Stimulated activated naive CD4-positive, alpha-beta T cell treated with Interleukin-2 at 50 U/mL for 16 hours (primary cell): ENCODE data around the gene WDR37.

Experiments used
- DNase-seq: peaks from one replicate; lab custom pipeline; 2025; lab: John Stamatoyannopoulos, UW

Gene WDR37

DNA sequence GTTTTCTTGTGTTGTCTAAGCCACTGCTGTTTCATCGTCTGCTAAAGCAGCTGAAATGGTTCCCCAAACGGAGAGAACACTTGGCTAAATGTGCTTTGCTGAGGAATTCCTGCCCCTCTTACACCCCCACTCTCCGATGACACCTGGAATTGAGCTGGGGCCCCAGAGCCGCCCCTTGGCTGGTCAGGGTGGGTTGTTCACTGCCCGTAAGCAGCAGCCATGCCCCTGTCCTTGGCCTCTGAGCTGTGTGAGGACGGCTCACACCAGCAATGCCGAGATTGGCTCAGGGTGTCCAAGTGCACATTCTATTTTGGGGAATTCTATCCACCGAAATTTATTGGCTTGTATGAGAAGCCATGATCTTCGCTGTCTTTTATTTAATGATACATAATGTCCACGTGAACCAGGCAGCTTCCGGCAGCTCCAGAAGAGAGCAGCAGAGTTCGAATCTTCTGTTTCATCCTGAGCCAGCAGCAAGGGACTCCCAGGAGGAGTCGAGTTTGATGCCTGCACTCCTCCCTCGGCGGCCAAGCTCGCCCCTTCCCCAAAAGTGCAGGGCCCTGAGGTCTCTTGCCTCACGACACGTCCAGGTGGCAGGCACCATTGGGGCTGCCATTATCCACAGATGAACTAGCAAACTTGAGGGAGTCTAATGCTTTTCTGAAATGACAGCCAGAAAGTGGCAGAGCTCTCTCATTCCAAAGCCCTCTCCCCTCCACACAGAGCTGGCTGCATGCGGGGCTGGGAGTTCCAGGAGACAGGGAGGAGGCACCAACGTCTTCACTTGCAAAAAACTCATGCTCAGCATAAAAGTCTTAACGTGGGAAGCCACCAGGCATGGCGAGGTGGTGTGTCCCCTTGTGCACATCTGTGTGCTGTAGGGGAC lies 114.0 kb downstream of the WDR37 start:
- DNase-seq, result no peak

DNA sequence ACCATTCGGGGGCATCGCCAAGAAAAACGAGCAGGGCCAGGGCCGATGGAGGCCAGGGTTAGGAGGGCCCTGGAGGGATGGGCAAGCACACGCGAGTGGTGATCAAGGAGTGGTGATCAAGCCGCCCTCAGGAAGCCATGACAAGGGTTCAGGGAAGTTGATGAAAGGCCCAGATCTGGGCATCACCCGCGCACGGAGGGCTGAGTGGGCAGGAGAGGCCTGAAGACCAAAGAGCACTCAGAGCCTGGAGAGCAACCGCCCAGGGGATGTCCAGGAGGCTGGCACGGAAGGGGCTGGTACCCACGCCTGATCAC lies 114.6 kb downstream of the WDR37 start:
- DNase-seq, result no peak

DNA sequence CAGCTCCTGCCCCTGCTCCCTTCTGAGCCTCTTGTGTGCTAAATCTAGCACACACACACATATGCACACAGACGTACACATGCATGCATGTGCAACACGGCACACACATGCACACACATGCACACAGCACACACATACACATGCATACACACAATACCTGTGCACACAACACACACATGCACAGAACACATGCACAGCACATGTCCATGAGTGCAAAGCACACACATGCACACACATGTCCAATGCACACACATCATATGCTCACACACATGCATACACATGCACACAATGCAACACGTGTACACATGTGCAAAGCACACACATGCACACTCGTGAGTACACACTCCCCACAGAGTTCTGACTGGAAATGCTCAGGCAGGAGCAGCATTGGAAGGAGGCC lies 115.0 kb downstream of the WDR37 start:
- no peak for DNase-seq

DNA sequence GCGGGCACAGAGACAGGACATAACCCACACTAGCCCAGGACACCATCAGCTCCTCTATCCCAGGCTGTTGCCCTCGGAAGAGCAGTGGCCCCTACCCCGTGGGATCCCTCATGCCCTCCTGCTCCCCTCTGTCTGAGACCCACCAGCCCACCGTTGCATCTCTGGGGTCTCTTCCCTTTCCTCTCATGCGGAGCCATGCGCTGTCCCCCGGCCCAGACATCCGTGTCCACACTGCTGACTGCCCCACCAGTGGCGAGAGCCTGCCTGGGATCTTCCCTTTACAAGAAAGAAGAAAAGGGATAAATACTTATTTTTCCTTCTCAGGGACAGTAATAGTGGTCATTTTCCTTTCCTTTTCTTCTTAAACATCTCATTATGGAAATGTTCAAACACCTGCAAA lies 115.4 kb downstream of the WDR37 start:
- no peak for DNase-seq

DNA sequence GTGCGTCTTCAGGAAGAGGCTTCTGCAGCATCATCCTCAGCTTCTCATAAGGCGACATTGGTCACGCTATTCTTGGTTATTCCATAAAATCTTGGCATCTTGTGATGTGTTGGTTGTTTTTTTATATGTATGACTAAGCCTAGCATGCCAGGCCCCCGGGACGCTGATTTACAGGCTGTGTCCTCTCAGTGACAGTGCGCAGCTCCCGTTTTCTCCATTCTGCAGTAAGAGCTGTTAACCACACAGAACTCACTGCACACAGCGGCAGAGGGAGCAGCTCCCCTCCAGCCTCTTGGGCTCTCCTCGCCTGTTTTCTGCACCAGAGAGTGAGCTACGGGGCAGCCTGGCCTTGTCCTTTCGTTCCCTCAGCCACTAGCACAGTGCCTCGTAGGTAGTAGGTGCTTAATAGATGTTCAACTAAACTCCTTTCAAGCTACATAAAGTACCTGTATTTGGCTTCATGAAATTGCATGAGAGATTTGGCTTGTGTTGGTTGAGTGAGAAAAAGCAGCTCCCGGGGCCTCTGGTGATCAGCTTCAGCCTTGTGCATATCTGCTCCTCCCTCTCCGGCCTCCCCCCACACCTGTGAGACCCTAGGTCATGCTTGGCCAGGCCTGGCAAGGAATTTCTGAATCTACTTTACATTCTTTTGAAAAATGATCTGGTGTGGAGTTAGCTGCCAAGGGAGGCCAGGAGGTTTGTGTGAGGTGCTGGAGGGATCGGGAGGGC lies 116.2 kb downstream of the WDR37 start:
- no peak for DNase-seq

DNA sequence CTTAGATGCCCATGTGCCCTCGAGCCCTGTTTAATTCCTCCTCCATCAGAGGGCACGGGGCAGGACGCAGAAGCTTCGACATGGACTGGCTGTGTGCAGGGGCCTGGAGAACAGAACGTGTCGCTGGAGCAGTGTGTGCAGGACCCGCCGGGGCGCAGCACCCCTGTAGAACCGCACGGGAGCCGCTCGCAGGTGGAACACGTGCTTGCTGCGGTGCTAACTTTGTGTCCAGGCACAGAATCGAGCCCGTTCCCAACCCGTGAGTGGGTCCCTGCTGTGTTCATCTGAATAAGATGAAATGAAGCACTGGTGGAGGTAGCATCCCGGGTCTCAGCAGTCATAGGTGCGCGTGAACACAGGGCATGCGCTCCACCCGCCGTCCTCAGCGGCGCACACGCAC lies 116.9 kb downstream of the WDR37 start:
- no peak for DNase-seq

DNA sequence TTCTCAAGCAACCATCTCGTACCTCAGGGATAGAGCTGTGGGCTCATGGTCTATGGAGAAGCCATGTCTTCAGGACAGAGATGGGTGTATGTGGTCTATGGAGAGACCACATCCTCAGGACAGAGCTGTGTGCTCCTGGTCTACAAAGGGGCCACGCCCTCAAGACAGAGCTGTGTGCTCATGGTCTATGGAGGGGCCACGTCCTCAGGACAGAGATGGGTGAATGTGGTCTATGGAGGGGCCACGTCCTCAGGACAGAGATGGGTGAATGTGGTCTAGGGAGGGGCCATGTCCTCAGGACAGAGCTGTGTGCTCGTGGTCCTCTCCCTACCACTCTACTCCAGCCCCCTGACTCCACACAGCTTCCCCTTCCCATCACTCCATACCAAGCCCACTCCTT lies 117.8 kb downstream of the WDR37 start:
- no peak for DNase-seq

DNA sequence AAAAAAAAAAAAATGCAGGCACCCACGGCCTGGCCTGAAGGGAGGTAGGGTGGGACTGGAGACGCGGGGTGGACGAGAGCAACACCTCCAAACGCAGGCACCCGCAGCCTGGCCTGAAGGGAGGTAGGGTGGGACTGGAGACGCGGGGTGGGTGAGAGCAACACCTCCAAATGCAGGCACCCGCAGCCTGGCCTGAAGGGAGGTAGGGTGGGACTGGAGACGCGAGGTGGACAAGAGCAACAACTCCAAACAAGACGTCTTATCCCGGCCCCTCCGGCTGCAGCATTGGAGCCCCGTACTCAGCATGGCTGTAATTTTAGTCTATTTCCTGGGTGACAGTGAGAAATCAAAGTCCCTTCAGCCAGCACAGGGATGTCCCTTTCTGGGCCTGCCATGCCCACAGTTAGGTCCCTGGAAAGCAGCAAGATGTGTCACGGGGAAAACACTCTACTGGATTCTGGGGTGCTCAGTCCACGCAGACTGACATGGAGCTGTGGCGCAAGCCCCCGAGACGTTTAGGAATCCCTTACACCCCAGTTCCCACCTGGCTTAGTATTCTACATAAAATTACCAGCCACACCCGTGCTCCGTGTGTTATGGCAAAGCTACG lies 119.9 kb downstream of the WDR37 start:
- DNase-seq, result no peak

DNA sequence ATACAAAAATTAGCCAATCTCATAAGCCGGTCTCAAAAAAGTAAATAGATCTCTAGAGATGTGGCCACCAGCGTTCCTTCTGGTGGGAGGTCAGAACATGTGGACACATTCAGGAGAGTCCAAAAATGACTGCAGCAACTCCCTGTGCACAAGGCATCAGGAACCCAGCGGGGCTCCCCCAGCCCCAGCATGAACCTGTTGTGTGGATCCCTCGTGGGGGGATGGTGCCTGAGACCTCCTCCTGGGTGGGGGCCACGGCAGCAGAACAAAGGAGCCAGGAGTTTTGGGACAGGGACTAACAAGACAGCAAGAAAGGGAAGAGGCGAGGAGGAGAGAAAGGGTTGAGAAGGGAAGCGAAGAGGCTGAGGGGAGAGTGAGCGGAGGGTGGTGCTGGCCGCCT lies 121.8 kb downstream of the WDR37 start:
- DNase-seq, result no peak

DNA sequence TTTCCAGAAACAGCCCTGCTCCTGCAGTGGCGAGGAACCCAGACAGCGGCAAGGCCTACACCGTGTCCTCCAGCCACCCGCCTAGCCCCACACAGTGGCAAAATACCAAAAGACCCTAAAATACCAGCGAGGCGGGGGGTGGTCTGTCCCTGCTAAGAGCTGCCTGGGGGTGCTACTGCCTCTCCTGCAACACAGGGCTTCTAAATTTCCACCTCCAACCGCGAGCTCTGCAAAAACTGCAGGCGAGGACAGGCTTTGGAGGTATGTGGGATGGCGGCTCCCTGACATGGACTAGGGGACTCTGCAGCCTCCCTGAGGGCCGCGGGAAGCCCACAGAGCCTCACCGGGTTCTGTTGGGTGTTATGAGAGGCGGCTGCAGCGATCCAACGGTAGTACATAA lies 122.3 kb downstream of the WDR37 start:
- DNase-seq, result no peak

DNA sequence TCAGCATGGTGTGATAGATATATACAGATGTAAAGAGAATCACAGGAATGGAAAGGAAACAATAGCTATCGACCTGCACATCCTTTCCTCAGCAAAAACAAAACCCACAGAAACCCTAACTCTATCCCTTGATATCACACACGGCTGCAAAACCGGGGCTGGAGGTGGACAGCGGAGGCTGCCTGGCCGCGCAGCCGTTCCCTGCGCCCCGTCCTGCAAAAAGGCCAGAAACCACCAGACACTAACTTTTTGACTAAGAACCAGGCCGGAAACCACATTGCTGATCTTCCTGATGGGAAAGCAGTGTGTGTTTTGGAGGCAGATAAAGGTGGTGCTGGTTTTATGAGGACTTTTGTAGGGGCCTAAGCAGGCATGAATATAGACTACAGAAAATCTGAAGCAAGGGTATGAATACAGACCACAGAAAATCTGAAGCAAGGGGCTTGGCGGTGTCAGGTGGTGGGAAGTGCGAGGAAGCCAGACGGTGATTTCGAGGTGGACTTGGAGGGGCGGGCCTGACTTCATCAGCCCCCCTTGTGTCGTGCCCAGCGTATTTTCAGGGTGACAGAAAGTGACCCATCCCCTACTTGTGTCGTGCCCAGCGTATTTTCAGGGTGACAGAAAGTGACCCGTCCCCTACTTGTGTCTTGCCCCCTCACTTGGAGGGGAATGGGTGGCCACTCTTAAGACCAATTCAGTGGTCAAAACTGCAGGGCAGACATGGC lies 123.3 kb downstream of the WDR37 start:
- DNase-seq, result no peak

DNA sequence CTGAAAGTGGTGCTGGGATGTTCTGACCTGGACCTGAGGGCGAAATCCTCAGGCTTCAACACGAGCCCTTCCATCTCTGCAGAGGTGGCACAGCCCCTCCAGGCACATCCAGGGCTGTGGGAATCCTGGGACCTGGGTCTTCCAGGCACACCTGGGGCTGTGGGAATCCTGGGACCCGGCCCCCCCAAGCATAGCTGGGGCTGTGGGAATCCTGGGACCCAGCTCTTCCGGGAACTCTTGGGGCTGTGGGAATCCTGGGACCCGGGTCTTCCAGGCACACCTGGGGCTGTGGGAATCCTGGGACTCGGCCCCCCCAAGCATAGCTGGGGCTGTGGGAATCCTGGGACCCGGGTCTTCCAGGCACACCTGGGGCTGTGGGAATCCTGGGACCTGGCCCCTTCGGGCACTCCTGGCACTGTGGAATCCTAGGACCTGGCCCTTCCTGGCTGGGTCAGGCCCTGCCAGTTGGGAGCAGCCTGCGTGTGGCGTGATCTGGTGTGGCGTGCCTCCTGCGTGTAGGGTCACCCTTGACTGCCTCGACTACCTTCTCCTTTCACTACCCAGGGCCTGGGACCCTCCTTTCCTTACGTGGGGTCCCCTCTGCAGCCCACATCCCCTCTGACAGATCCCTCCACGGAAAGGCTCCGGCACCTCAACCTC lies 124.0 kb downstream of the WDR37 start:
- DNase-seq, result no peak

DNA sequence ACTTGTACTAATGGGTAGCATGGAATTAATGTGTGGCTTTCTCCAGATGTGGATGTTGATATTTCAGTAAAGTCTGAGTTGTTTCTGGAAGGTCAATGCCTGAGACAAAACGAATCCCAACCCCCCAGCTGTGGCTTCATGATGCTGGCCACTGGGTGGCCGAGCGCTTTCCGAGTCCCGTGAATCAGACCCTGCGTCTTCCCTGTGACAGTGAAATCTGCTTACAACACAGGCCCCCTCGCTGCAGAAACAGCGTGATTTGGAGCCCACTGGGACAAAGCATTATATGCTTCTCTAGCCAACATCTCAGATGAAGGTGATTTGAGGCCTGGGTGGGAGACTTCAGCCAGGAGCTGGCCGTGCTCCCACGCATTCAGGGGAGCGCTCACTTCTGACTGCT lies 124.7 kb downstream of the WDR37 start:
- DNase-seq, result no peak
